Activated CD8-positive, alpha-beta memory T cell treated with anti-CD3 and anti-CD28 coated beads for 4 hours (primary cell): ENCODE results near the gene USP24.

Experiments
- DNase-seq, 2 donors: peaks; one replicate each; pipeline ENCODE4 v3.0.0-alpha.2; 2020; ENCODE audit warnings: low read depth in 2 of 2

The USP24 gene

DNA sequence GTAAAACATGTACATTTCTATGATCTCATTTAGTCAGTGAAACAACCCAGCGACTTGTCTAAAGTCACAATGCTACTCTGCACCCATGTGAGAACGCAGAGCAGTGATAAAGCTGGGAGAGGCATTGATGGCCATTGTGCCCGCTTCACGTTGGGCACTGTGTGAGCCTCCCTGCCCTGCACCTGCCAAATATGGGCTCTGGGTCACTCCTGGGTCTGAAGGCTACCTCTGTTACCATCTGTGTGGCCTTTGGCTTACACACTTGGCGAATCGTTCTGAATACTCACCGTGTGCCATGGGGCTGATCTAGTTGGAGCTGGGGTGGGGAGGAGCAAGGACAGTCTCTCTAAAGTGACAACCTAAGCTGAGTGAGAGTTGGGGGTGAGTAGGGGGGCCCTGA is 145.9 kb downstream of the USP24 start:
- no peak for DNase-seq

DNA sequence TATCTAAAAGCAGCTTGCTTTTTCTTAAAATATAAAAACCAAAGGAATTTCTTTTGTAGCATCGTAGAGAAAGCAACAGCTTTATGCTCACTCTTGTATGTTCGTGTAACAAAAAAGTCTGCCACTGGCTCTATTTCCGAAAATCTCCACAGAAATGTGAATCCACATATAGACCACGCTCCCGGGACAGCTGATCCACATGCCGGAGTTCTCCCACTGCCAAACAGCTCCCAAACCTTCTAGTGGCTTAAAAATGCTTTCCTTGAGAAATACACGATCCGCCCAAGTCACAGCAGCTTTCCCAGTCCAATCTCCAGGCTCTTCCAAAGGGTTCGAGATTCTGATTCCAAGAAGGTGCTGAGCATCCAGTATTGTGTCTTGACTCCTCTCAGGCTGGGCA is 146.5 kb downstream of the USP24 start:
- DNase-seq, result no peak

DNA sequence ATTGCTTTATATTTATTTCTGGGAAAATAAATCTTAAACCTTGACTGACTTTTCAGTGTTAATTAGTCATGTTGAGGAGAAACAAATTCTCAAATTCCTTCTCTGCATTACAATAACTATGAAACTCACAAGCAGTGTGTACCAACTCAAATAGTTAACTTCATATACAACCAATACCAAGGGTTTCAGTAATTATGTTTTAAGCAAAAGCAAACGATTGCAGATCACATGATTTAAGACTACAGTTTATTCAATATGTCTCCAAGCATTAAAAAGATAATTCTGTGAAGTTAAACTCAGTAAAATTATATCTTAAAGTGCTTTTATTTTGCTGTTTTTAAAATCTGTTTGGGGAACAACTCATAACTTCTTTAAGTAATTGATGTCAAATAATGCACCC is 147.2 kb downstream of the USP24 start:
- no peak for DNase-seq

DNA sequence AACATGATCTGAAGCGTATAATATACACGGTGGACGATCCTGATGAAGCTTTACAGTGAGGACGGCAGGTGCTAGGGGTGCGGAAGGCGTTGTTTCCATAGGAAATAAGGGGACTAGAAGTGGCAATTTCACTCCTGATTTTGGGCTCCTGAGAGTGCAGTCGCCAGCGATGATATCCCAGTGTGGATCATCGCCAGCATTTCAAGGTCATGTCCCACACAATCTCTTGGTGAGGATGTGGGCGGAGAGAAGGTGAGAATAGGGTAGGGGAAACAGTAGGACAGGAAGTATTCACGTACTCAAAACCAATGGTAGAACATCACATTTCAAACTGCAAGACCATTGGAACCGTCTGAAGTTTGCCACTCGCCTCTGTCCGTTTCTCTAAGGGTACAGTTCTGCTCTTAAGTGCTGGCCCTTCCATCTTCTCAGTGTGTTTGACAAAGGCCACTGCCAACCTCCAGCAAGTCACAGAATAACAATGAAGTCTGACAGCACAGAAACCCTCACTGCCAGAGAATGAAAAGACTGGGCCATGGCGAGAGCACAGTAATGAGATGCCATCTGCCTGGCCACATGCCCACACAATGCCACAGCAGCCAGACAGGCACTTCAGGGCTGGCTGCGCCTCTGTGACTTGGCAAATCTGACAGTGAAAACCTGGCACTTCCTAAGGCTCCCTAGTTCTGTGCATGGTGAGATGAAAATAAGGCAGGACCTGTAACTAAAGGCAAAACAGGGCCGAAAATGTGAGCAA is 148.0 kb downstream of the USP24 start:
- DNase-seq, result no peak

GRCh38 chr1:55065648-55066047 is 149.5 kb downstream of the USP24 start:
- no peak for DNase-seq

DNA sequence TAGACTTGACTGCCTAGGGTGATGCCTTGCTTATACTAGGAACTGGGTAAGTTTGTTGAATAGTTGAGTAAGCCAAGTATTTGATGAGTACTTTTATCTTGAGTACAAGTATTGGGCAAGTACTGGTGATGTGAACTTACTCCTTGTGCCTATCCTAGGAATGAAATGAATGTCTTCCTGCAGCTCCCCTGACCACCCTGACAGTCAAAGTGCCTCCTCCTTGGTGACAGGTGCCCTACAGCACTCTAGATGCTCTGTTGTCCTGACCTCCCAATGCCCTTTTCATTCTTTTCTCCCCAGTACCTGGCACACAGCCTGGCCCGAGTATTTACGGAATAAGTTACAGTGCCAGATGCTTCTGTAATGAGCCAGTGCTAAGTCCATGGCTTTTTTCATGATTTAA is 150.3 kb downstream of the USP24 start:
- no peak for DNase-seq

DNA sequence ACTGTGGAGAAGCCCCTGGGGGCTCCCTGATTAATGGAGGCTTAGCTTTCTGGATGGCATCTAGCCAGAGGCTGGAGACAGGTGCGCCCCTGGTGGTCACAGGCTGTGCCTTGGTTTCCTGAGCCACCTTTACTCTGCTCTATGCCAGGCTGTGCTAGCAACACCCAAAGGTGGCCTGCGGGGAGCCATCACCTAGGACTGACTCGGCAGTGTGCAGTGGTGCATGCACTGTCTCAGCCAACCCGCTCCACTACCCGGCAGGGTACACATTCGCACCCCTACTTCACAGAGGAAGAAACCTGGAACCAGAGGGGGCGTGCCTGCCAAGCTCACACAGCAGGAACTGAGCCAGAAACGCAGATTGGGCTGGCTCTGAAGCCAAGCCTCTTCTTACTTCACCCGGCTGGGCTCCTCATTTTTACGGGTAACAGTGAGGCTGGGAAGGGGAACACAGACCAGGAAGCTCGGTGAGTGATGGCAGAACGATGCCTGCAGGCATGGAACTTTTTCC is 151.0 kb downstream of the USP24 start:
- DNase-seq, result no peak

DNA sequence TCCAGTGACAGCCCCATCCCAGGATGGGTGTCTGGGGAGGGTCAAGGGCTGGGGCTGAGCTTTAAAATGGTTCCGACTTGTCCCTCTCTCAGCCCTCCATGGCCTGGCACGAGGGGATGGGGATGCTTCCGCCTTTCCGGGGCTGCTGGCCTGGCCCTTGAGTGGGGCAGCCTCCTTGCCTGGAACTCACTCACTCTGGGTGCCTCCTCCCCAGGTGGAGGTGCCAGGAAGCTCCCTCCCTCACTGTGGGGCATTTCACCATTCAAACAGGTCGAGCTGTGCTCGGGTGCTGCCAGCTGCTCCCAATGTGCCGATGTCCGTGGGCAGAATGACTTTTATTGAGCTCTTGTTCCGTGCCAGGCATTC is 151.6 kb downstream of the USP24 start:
- DNase-seq, result no peak

DNA sequence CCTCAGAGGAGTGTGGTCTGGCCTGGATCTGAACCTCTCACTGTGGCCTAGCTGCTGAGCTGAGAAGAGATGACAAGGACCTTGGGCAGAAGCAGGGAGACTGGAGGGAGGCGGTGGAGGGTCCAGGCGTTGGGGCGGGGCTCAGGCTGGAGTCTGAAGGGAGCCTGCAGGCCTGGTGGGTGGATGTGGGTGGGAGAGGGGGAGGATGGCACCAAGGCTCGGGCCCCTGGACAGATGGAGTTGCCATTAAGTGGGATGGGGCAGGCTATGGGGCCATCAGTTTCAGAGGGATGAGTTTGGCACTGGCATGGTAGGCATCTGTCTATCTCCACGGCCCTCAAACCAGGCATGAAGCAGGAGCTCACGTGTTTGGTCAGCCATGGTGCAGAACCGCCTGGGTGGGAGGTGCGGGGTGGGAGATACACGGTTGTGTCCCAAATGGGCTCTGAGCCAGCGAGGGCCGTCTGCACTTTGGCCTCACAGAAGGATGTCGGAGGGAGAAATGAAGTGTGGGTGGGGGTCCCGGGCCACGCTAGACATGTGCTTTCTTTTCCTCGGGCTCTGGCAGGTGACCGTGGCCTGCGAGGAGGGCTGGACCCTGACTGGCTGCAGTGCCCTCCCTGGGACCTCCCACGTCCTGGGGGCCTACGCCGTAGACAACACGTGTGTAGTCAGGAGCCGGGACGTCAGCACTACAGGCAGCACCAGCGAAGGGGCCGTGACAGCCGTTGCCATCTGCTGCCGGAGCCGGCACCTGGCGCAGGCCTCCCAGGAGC is 152.2 kb downstream of the USP24 start:
- DNase-seq, result no peak

- DNase-seq, result no peak
These were observed 153.3 kb downstream of the USP24 start for GRCh38 chr1:55061706-55062321.

- DNase-seq, result no peak
These were observed 154.0 kb downstream of the USP24 start for GRCh38 chr1:55061000-55061705.

DNA sequence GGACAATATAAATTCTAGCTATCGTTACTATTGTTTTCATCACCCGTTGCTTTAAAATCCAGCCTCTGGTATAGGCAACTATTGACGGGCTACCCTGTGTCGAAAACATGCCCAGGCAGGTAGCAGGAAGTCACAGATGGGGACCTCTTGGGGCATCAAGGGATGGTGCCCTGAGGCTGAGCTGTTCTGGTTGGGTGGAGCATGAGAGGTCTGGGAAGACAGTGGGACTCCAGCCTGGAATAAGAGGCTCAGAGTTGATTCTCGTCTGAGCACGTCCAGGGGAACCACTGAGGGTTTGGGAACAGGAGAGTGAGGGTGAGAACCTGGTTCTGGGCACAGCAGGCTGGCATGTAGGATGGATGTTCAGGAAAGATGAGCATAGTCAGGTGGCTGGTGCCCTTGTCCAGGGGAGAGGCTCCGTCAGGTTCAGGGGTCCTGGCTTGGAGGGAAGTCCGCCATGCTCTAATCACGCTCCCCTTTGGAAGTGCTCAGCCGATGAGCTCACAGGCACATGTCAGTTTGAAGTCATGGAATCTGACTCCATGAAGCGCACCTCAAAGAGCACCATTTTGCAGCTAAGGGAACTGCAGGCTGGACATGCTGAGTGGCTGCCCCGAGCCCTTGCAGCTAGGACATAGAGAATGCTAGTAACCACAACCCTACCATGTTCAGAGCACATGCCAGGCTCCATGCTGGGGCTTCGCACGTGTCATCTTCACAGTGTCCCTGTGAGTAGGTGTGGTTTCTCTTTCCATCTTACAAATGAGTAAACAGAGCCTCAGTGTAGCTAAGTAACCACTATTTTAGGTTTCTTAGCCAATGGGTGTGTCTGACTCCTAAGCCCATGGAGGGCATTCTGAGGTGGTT is 154.8 kb downstream of the USP24 start:
- DNase-seq, result no peak

DNA sequence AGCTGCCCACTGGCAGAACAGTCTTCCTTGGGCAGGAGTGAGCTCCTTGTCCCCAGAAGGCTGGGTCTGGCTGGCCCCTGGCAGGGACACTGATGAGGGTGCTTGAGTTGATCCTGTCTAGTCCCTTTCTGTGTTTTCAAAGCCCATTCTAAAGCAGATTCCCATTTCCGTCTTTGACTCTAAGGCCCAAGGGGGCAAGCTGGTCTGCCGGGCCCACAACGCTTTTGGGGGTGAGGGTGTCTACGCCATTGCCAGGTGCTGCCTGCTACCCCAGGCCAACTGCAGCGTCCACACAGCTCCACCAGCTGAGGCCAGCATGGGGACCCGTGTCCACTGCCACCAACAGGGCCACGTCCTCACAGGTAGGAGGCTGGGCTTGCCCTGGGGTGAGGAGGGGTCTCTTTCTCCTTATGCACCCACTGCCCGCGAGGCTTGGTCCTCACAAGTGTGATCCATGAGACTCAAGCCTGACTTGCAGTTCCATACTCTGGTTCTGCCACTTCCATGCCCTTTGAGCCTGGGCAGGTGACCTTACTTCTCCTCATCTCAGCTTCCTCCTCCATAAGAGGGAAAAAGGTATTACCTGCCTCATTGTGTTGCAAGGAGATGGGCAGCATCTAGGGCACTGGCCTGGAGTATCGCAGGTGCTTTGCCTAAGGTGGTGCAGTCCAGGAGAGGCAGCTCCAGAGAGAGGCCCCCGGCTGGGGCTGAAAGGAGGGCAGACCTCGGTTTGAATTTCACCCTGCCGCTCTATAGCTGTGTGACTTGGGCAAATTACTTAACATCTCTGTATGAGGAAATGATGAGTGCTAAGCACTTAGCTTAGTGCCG is 155.6 kb downstream of the USP24 start:
- no peak for DNase-seq

DNA sequence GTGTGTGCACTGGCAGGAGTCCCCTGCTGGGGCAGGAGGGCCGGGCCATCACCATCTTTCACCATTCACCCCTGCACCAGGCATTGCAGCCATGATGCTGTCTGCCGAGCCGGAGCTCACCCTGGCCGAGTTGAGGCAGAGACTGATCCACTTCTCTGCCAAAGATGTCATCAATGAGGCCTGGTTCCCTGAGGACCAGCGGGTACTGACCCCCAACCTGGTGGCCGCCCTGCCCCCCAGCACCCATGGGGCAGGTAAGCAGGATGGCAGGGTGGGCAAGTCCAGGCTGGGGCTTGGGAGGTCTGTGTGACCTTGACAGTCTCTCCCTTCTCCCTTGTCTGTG is 157.2 kb downstream of the USP24 start:
- no peak for DNase-seq

- DNase-seq, result no peak
These were observed 157.8 kb downstream of the USP24 start for GRCh38 chr1:55057270-55057955.

DNA sequence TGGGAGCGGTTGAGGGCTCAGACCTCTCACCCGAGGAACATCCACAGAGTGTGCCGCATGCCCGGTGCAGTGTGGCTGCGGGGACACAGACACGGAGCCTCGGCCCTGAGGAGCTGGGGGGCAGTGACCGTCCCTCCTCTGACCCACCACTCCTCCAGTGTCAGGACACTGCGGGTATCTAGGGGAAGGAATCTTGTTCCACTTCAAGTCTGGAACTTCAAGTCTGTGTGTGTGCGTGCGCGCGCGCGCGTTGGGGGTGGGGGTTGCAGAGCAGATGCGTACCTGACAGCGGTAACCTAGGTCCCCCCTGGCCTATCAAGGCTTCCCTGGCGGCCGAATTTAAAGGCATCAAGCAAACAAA is 158.6 kb downstream of the USP24 start:
- no peak for DNase-seq

DNA sequence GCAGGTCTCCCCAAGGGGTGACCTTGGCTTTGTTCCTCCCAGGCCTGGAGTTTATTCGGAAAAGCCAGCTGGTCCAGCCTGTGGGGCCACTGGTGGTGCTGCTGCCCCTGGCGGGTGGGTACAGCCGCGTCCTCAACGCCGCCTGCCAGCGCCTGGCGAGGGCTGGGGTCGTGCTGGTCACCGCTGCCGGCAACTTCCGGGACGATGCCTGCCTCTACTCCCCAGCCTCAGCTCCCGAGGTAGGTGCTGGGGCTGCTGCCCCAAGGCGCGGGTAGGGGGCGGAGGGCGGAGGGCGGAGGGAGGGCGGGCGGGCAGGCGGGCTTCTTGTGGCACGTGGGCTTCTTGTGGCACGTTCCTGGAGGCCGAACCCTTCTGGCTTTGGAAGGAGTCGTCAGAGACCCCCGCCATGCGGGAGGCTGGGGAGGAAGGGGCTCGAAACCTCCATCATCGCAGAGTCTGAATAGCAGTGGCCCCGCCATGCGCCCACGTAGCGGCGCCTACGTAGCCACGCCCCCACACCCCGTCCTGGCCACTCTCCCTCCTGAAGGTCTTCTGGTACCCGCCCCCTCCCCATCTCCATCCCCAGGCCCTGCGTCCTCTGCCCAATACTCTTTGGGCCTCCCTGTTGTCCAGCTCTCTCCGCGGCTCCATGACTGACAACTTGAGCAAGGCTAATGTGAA is 159.1 kb downstream of the USP24 start:
- DNase-seq, result no peak

DNA sequence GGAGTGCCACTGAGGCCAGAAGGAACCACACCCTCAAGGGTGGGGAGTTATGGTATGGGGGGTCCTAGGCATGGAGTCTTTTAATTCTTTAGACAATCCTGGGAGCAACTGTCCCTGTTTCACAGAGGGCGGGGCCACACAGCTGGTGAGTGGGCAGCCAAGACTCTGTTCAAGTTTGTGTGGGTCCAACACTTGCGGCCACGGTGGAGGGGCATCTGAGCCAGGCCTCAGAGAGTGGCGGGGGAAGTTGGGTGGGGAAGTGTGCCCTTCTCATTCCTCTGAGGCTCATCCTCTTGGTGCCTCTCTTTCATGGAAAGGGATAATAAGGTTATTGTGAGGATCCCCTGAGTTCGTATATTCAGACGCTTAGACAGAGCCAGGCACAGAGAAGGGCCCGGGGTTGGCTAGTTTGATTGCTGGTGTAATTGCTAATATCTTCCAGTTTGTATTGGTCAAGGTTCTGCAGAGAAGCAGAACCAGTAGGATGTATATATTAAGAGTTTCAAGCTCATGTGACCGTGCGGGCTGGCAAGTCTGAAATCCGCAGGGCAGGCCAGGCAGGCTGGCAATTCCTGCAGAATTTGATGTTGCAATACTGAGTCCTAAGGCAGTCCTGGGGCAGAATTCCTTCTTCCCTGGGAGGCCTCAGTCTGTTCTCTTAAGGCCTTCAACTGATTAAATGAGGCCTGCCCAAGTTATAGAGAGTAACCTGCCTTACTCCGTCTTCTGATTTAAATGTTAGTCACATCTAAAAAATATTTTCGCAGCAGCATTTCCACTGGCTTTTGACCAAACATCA is 159.9 kb downstream of the USP24 start:
- no peak for DNase-seq
